HCT116 (cell line): ENCODE results near the gene PPIH. TPM values are rescaled to one million over a fixed set of nuclear protein-coding genes. Genes with fewer than 3 reads are reported as not detected.

ENCODE experiments used
- ATAC-seq: fragments of 200-7000 bp; cut with Tn5 transposase; 2 replicates; pipeline ENCODE4 v1.9.1; 2020; ENCODE audit warnings: mild to moderate bottlenecking, moderate library complexity
- BruUV-seq: library from RNA; stranded (reverse); fragments of 400-500 nt; replicated peaks from 2 replicates; lab custom pipeline; 2021; lab: Mats Ljungman, UMichigan
- CTCF ChIA-PET: fragments of 300-600 bp; sonication (Branson Sonifier 250); formaldehyde crosslinking; loops from one replicate; lab custom pipeline; 2021; ENCODE audit warnings: antibody characterized with exemption; lab: Charles Lee
- POLR2A ChIA-PET: fragments of 300-600, 350-600 bp; sonication (Branson Sonifier 250); formaldehyde crosslinking; loops from one replicate; lab custom pipeline; 2021; ENCODE audit warnings: antibody characterized with exemption; lab: Charles Lee
- RAD21 ChIA-PET, 2 experiments: fragments of 300-600 bp; sonication (Branson Sonifier 250); formaldehyde crosslinking; loops; one replicate each; lab custom pipeline; 2023; ENCODE audit warnings: low total read pairs in 2 of 2; ENCODE audit not compliant: uncharacterized antibody in 2 of 2, unreplicated experiment in 2 of 2, low non-redundant PET in 1 of 2; lab: Charles Lee
- DNase-seq: peaks from one replicate; pipeline ENCODE4 v3.0.0-alpha.2; 2010; ENCODE audit warnings: low read depth, low spot score
- H2AFZ ChIP-seq: fragments of 200-600 bp; shearing (Covaris generic), sonication (generic); 2 replicates; pipeline ENCODE4 v1.6.1; 2017; ENCODE audit warnings: low read depth, mixed run types, mixed read lengths, antibody characterized with exemption, low read length; ENCODE audit not compliant: poor library complexity, severe bottlenecking
- H3K27ac ChIP-seq: 2 replicates; pipeline ENCODE4 v1.5.1; 2012; ENCODE audit warnings: low read depth, low read length
- H3K27me3 ChIP-seq: fragments of 200-600 bp; sonication (generic); 2 replicates; pipeline ENCODE4 v1.6.1; 2016; ENCODE audit warnings: mixed run types, low read length, mixed read lengths; ENCODE audit not compliant: insufficient read depth
- H3K36me3 ChIP-seq, 2 experiments: fragments of 200-500 bp in 1 of 2; fragments of 200-600 bp in 1 of 2; sonication (Bioruptor generic) in 1 of 2; sonication (generic) in 1 of 2; 2 replicates each; pipeline versions ENCODE4 v1.5.1 to v1.6.1; 2014 to 2016; ENCODE audit warnings: low read length in 2 of 2, inconsistent platforms in 1 of 2, mixed read lengths in 1 of 2, mixed run types in 1 of 2; ENCODE audit not compliant: insufficient read depth in 2 of 2, control insufficient read depth in 1 of 2
- H3K4me1 ChIP-seq, 2 experiments: fragments of 200-600 bp in 1 of 2; sonication (generic) in 1 of 2; 2 replicates each; pipeline versions ENCODE4 v1.5.1 to v1.6.1; 2012 to 2017; ENCODE audit warnings: low read length in 2 of 2, inconsistent platforms in 1 of 2, mild to moderate bottlenecking in 1 of 2, mixed read lengths in 1 of 2, mixed run types in 1 of 2, moderate library complexity in 1 of 2; ENCODE audit not compliant: insufficient read depth in 2 of 2, control insufficient read depth in 1 of 2
- H3K4me2 ChIP-seq: fragments of 200-600 bp; sonication (generic); 2 replicates; pipeline ENCODE4 v1.6.1; 2017; ENCODE audit warnings: mixed run types, low read length, mixed read lengths
- H3K4me3 ChIP-seq, 2 experiments: fragments of 200-600 bp in 1 of 2; sonication (generic) in 1 of 2; replicated peaks in 1 of 2; 2 replicates each; pipeline ENCODE4 v1.5.1; 2011 to 2016; ENCODE audit warnings: low read length in 2 of 2, control low read depth in 1 of 2, low read depth in 1 of 2, mild to moderate bottlenecking in 1 of 2, mixed read lengths in 1 of 2, mixed run types in 1 of 2
- H3K79me2 ChIP-seq: fragments of 200-600 bp; sonication (generic); 2 replicates; pipeline ENCODE4 v1.6.1; 2017; ENCODE audit warnings: mild to moderate bottlenecking, mixed run types, low read length, moderate library complexity, mixed read lengths; ENCODE audit not compliant: insufficient read depth
- H3K9ac ChIP-seq: fragments of 200-600 bp; sonication (generic); 2 replicates; pipeline ENCODE4 v1.6.1; 2016; ENCODE audit warnings: low read length, mixed read lengths
- H3K9me2 ChIP-seq: fragments of 200-600 bp; sonication (generic), shearing (Covaris generic); 2 replicates; pipeline ENCODE4 v1.6.1; 2017; ENCODE audit warnings: mixed run types, mild to moderate bottlenecking, moderate library complexity; ENCODE audit not compliant: insufficient read depth
- H3K9me3 ChIP-seq, 2 experiments: fragments of 200-500 bp in 1 of 2; fragments of 200-600 bp in 1 of 2; sonication (Bioruptor generic) in 1 of 2; sonication (generic) in 1 of 2; 2 replicates each; pipeline ENCODE4 v1.6.1; 2014 to 2017; ENCODE audit warnings: low read length in 2 of 2, mixed read lengths in 2 of 2, inconsistent platforms in 1 of 2, low read depth in 1 of 2, mild to moderate bottlenecking in 1 of 2, mixed run types in 1 of 2, moderate library complexity in 1 of 2; ENCODE audit not compliant: control insufficient read depth in 1 of 2, insufficient read depth in 1 of 2
- H4K20me1 ChIP-seq: fragments of 200-600 bp; sonication (generic), shearing (Covaris generic); 2 replicates; pipeline ENCODE4 v1.6.1; 2017; ENCODE audit warnings: mixed run types, mild to moderate bottlenecking, moderate library complexity; ENCODE audit not compliant: insufficient read depth
- ATF3 ChIP-seq: IDR thresholded peaks from 2 replicates; pipeline ENCODE4 v1.6.1; 2012
- CBX3 ChIP-seq: IDR thresholded peaks from 2 replicates; pipeline ENCODE4 v1.6.1; 2012; ENCODE audit warnings: low read depth
- CEBPB ChIP-seq: IDR thresholded peaks from 2 replicates; pipeline ENCODE4 v1.6.1; 2012; ENCODE audit warnings: low read depth
- CTCF ChIP-seq, 3 experiments: fragments of 200-600 bp in 1 of 3; sonication (generic) in 1 of 3; IDR thresholded peaks in 2 of 3; conservative IDR thresholded peaks in 1 of 3; 2 replicates each; pipeline ENCODE4 v1.5.1; 2012 to 2017; ENCODE audit warnings: low read depth in 2 of 3, low read length in 2 of 3, antibody characterized with exemption in 1 of 3, borderline replicate concordance in 1 of 3, control low read depth in 1 of 3, mild to moderate bottlenecking in 1 of 3, mixed read lengths in 1 of 3, mixed run types in 1 of 3, moderate library complexity in 1 of 3; ENCODE audit not compliant: insufficient read depth in 1 of 3
- EGR1 ChIP-seq: IDR thresholded peaks from 2 replicates; pipeline ENCODE4 v1.6.1; 2012; ENCODE audit warnings: low read depth
- ELF1 ChIP-seq: IDR thresholded peaks from 2 replicates; pipeline ENCODE4 v1.6.1; 2012; ENCODE audit warnings: low read depth, borderline replicate concordance
- FOSL1 ChIP-seq: IDR thresholded peaks from 2 replicates; pipeline ENCODE4 v1.6.1; 2012; ENCODE audit warnings: low read depth
- JUND ChIP-seq: IDR thresholded peaks from 2 replicates; pipeline ENCODE4 v1.6.1; 2012
- POLR2AphosphoS5 ChIP-seq: IDR thresholded peaks from 2 replicates; pipeline ENCODE4 v1.6.1; 2011; ENCODE audit warnings: mild to moderate bottlenecking, low read depth, low read length, moderate library complexity
- RAD21 ChIP-seq: IDR thresholded peaks from 2 replicates; pipeline ENCODE4 v1.6.1; 2012; ENCODE audit warnings: low read depth, mild to moderate bottlenecking
- REST ChIP-seq: IDR thresholded peaks from 2 replicates; pipeline ENCODE4 v1.6.1; 2012; ENCODE audit warnings: low read depth
- SIN3A ChIP-seq: IDR thresholded peaks from 2 replicates; pipeline ENCODE4 v1.6.1; 2012; ENCODE audit warnings: low read depth
- SP1 ChIP-seq: IDR thresholded peaks from 2 replicates; pipeline ENCODE4 v1.6.1; 2012; ENCODE audit warnings: low read depth
- SRF ChIP-seq: IDR thresholded peaks from 2 replicates; pipeline ENCODE4 v1.6.1; 2012; ENCODE audit warnings: low read depth
- YY1 ChIP-seq: IDR thresholded peaks from 2 replicates; pipeline ENCODE4 v1.6.1; 2011; ENCODE audit warnings: low read length, low read depth, moderate library complexity, mild to moderate bottlenecking; ENCODE audit not compliant: insufficient replicate concordance; ENCODE audit errors: extremely low read depth
- ZBTB33 ChIP-seq: IDR thresholded peaks from 2 replicates; pipeline ENCODE4 v1.6.1; 2011; ENCODE audit warnings: mild to moderate bottlenecking, low read length, moderate library complexity; ENCODE audit not compliant: insufficient replicate concordance; ENCODE audit errors: extremely low read depth
- ZNF274 ChIP-seq: fragments of 200-500 bp; sonication (Bioruptor generic); IDR thresholded peaks from 2 replicates; pipeline ENCODE4 v1.6.1; 2014; ENCODE audit warnings: mild to moderate bottlenecking, low read depth, low read length, inconsistent platforms
- intact Hi-C: fragments of 100-400 bp; cut with micrococcal nuclease; formaldehyde crosslinking; loops from 2 replicates; pipeline ENCODE4 v1.10.0; 2022
- total RNA-seq: library from RNA; stranded (reverse); gene quantifications from one replicate; pipeline ENCODE4 v1.2.1, GENCODE V29; 2021; ENCODE audit not compliant: unreplicated experiment

PPIH gene
- total RNA-seq, 1 experiment from 2014 or later, result 100 TPM

GRCh38 chr1:42692461-42692860 lies 34.2 kb downstream of the PPIH start:
- Histone ChIP-seq H3K36me3 (peaks cover 21 to 68% of the 10 kb centered on the region in 2 experiments), H2AFZ (no peak overlapping the region), H3K27me3 (no peaks in the 10 kb centered on the region), H3K4me1 (peaks cover 11 to 19% of the 10 kb centered on the region in 2 experiments; a peak in 3 of 4 replicates), H3K4me3 (no peak overlapping the region), H3K9ac (no peak overlapping the region), H3K9me2 (no peaks in the 10 kb centered on the region)
- POLR2A ChIA-PET, result interaction anchor here (1.6 kb wide), 1 partner anchor 10 kb away, joined by 9 read pairs; the partner anchor contains the start of gene YBX1
- no peak for ATAC-seq
- no TSS peak for BruUV-seq
- RAD21 ChIA-PET, result no interaction called here
- CTCF ChIA-PET, result no interaction called here
- TF ChIP-seq POLR2AphosphoS5 (no peak), JUND (no peak), SRF (no peak), ZNF274 (no peak), ATF3 (no peak), YY1 (no peak), CBX3 (no peak), RAD21 (no peak), EGR1 (no peak), CEBPB (no peak), CTCF (IDR thresholded peaks at IDR 0.05 in 2 of 3, conservative IDR thresholded peaks at IDR 0.05 in 1 of 3; ENCODE audit: borderline replicate concordance in 1 of 3, insufficient read depth in 1 of 3, low read depth in 2 of 3, low read length in 2 of 3) (no peak), ELF1 (no peak), SIN3A (no peak), REST (no peak), SP1 (no peak), ZBTB33 (no peak), FOSL1 (no peak)
- TF ChIP-seq, all 23 proteins: peak for 0
- no peak overlapping the region for H3K27ac ChIP-seq
- H3K79me2 ChIP-seq, result peaks cover 100% of the 10 kb centered on the region
- H3K4me2 ChIP-seq, result no peak overlapping the region
- no peaks in the 10 kb centered on the region for H3K9me3 ChIP-seq
- intact Hi-C loops, result no loop called here
- H4K20me1 ChIP-seq, result peaks cover 95% of the 10 kb centered on the region; the same call in 1 of the 2 replicates
- no peak for DNase-seq
